Measurements from ENCODE around the gene SLC3A2.

- no peak for TF ChIP-seq CTCF (conservative IDR thresholded peaks at IDR 0.05; ENCODE audit: low read length)
- no peak for TF ChIP-seq EZH2phosphoT487 (IDR thresholded peaks at IDR 0.05; ENCODE audit: borderline replicate concordance, low read depth, low read length)
Observed at GRCh38 chr11:62835336-62835735, 45.4 kb upstream of the SLC3A2 start.
